ENCODE results near the gene DCTN2. TPM values are rescaled to one million over a fixed set of nuclear protein-coding genes. Genes with fewer than 3 reads are reported as not detected.
A peak's percentile ranks its signal among the peaks of the same experiment; 100 is the strongest.

Gene DCTN2
- total and polyA plus RNA-seq, 2 donors (not counting 1 experiment from before 2014, with no cell fraction given), result 59.4 to 94.3 TPM

GRCh38 chr12:57529831-57530230 is 17.2 kb downstream of the DCTN2 start:
- intact Hi-C loops (cut with micrococcal nuclease), result loop anchor here (10.0 kb wide), 1 partner anchor 895 kb away; the partner anchor contains the start of gene BAZ2A
- Histone ChIP-seq H3K4me1 (ENCODE audit: control insufficient read depth in 2 of 2, insufficient read depth in 2 of 2, low read length in 2 of 2) (no peaks in the 10 kb centered on the region), H3K4me2 (replicated peaks; ENCODE audit: low read depth, low read length, poor library complexity, severe bottlenecking) (no peak overlapping the region), H4K20me1 (ENCODE audit: control insufficient read depth, insufficient read depth, low read length, poor library complexity, severe bottlenecking) (peaks cover 12% of the 10 kb centered on the region), H3K36me3 (replicated peaks in 1 of 2; ENCODE audit: control extremely low read depth in 1 of 2, control insufficient read depth in 1 of 2, extremely low read depth in 1 of 2, insufficient read depth in 2 of 2, low read length in 1 of 2) (peaks cover 16 to 83% of the 10 kb centered on the region in 2 experiments), H3K4me3 (ENCODE audit: control extremely low read depth in 1 of 5, extremely low read depth in 1 of 5, insufficient read depth in 1 of 5, low read depth in 2 of 5, low read length in 4 of 5) (no peak overlapping the region), H3K79me2 (ENCODE audit: control insufficient read depth, insufficient read depth, low read length) (no peaks in the 10 kb centered on the region), H3K27me3 (replicated peaks in 1 of 4; ENCODE audit: control extremely low read depth in 1 of 4, control insufficient read depth in 3 of 4, insufficient read depth in 4 of 4, low read length in 3 of 4) (no peaks in the 10 kb centered on the region), H2AFZ (ENCODE audit: insufficient read depth, low read depth, low read length, poor library complexity, severe bottlenecking) (no peak overlapping the region), H3K27ac (ENCODE audit: low read length in 2 of 2) (no peak overlapping the region), H3K9me3 (ENCODE audit: control extremely low read depth in 1 of 3, control insufficient read depth in 2 of 3, insufficient read depth in 1 of 3, low read length in 2 of 3) (no peaks in the 10 kb centered on the region), H3K9ac (ENCODE audit: low read length) (no peak overlapping the region)
- Mint-ChIP-seq H3K4me1 (peaks cover 7% of the 10 kb centered on the region), H3K4me3 (no peak overlapping the region), H3K27ac (peak overlapping the region; percentile 46), H3K27me3 (no peaks in the 10 kb centered on the region), H3K9me3 (ENCODE audit: insufficient read depth) (no peaks in the 10 kb centered on the region)
- CTCF ChIA-PET, result interaction anchor here (1.2 kb wide), 1 partner anchor 71 kb away, joined by 4 read pairs; no protein-coding TSS in a partner anchor
- POLR2A ChIA-PET, result no interaction called here
- no peak for ATAC-seq (ENCODE audit: low read depth)
- no peak for DNase-seq
- TF ChIP-seq EZH2 (IDR thresholded peaks at IDR 0.05; ENCODE audit: borderline replicate concordance, insufficient read depth, low read depth, low read length, poor library complexity, severe bottlenecking), result no peak
- TF ChIP-seq, protein P1, sequence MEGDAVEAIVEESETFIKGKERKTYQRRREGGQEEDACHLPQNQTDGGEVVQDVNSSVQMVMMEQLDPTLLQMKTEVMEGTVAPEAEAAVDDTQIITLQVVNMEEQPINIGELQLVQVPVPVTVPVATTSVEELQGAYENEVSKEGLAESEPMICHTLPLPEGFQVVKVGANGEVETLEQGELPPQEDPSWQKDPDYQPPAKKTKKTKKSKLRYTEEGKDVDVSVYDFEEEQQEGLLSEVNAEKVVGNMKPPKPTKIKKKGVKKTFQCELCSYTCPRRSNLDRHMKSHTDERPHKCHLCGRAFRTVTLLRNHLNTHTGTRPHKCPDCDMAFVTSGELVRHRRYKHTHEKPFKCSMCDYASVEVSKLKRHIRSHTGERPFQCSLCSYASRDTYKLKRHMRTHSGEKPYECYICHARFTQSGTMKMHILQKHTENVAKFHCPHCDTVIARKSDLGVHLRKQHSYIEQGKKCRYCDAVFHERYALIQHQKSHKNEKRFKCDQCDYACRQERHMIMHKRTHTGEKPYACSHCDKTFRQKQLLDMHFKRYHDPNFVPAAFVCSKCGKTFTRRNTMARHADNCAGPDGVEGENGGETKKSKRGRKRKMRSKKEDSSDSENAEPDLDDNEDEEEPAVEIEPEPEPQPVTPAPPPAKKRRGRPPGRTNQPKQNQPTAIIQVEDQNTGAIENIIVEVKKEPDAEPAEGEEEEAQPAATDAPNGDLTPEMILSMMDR (IDR thresholded peaks at IDR 0.05), result no peak
- no CpG with 5 or more reads among the region's 6 CpGs for WGBS (ENCODE audit: insufficient coverage)

DNA sequence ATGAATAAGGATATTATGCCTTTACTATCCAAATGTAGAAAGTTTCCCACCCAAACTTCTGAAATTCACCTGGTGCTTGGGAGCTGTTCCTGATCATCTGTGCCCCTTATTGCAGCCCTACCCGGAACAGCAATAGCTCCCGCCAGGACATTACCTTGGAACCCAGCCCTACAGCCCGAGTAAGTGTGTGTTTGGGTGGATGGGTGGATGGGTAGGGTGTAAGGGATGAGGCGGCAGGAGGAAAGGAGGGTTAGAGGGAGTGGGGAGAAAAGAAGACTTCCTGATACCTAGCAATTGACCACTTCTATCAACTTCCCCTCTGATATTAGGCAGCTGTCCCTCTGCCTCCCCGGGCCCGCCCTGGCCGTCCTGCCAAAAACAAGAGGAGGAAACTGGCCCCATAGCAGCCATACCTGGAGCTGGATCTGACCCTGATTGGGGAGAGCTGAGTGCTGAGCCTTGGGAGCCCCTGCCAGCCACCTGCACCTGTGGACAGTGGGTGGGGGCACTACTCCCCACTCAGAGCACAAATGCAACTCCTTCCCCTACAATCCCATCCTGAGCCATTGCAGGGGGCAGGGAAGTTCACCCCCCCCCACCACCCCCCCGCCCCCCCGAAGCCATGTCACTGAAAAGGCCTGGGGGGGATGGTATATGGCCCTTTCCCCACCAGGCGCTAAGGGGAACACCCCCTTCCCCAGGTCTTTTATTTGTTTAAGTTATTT is 18.0 kb downstream of the DCTN2 start:
- intact Hi-C loops (cut with micrococcal nuclease), result loop anchor here (10.0 kb wide), 1 partner anchor 894 kb away; the partner anchor contains the start of gene BAZ2A
- Histone ChIP-seq H3K9me3 (ENCODE audit: control extremely low read depth in 1 of 3, control insufficient read depth in 2 of 3, insufficient read depth in 1 of 3, low read length in 2 of 3) (no peaks in the 10 kb centered on the region), H3K36me3 (replicated peaks in 1 of 2; ENCODE audit: control extremely low read depth in 1 of 2, control insufficient read depth in 1 of 2, extremely low read depth in 1 of 2, insufficient read depth in 2 of 2, low read length in 1 of 2) (peaks cover 16 to 80% of the 10 kb centered on the region in 2 experiments), H3K9ac (ENCODE audit: low read length) (no peak overlapping the region), H3K27me3 (replicated peaks in 1 of 4; ENCODE audit: control extremely low read depth in 1 of 4, control insufficient read depth in 3 of 4, insufficient read depth in 4 of 4, low read length in 3 of 4) (no peaks in the 10 kb centered on the region), H3K27ac (ENCODE audit: low read length in 2 of 2) (no peak overlapping the region), H2AFZ (ENCODE audit: insufficient read depth, low read depth, low read length, poor library complexity, severe bottlenecking) (no peak overlapping the region), H4K20me1 (ENCODE audit: control insufficient read depth, insufficient read depth, low read length, poor library complexity, severe bottlenecking) (peaks cover 17% of the 10 kb centered on the region), H3K4me1 (ENCODE audit: control insufficient read depth in 2 of 2, insufficient read depth in 2 of 2, low read length in 2 of 2) (peaks cover 4 to 5% of the 10 kb centered on the region in 2 donors), H3K79me2 (ENCODE audit: control insufficient read depth, insufficient read depth, low read length) (peaks cover 4% of the 10 kb centered on the region), H3K4me3 (ENCODE audit: control extremely low read depth in 1 of 5, extremely low read depth in 1 of 5, insufficient read depth in 1 of 5, low read depth in 2 of 5, low read length in 4 of 5) (no peak overlapping the region), H3K4me2 (replicated peaks; ENCODE audit: low read depth, low read length, poor library complexity, severe bottlenecking) (no peak overlapping the region)
- DNase-seq (no peak), ATAC-seq (ENCODE audit: low read depth) (no peak)
- Mint-ChIP-seq H3K4me1 (peaks cover 14% of the 10 kb centered on the region), H3K9me3 (ENCODE audit: insufficient read depth) (no peaks in the 10 kb centered on the region), H3K27ac (no peak overlapping the region), H3K4me3 (no peak overlapping the region), H3K27me3 (no peaks in the 10 kb centered on the region)
- TF ChIP-seq, protein P1 (IDR thresholded peaks at IDR 0.05), result no peak
- no peak for TF ChIP-seq EZH2 (IDR thresholded peaks at IDR 0.05; ENCODE audit: borderline replicate concordance, insufficient read depth, low read depth, low read length, poor library complexity, severe bottlenecking)
- CTCF ChIA-PET, result no interaction called here
- POLR2A ChIA-PET, result no interaction called here
- WGBS (ENCODE audit: insufficient coverage), result 97% methylated on average over 5 of the region's 10 CpGs
